Stimulated activated CD8-positive, alpha-beta memory T cell treated with anti-CD3 and anti-CD28 coated beads, Interleukin-15, amount 100 ng/mL, for 1 hour (primary cell): ENCODE measurements around the gene ARHGAP6.
"Not testable (repeated sequence)": the region's sequence is repeated elsewhere in the genome, so short reads cannot be mapped to it uniquely, and the experiment has no call there.

Experiments
- DNase-seq: peaks from one replicate; pipeline ENCODE4 v3.0.0-alpha.2; 2020; ENCODE audit warnings: low read depth

Gene ARHGAP6

DNA sequence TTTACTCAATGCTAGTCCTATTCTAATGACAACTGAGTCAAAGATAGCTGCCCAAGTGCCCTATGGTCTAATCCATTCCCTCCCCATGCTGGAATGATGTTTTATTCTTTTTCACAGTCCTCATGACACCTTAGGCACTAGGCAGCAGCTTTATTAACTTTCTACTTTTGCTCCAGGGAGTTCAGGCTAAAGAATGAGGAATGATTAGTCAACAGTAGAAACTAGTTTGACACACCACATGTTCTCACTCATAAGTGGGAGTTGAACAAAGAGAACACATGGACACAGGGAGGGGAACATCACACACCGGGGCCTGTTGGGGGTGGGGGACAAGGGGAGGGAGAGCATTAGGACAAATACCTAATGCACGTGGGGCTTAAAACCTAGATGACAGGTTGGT lies 309.8 kb downstream of the ARHGAP6 start:
- DNase-seq, result not testable (repeated sequence)

DNA sequence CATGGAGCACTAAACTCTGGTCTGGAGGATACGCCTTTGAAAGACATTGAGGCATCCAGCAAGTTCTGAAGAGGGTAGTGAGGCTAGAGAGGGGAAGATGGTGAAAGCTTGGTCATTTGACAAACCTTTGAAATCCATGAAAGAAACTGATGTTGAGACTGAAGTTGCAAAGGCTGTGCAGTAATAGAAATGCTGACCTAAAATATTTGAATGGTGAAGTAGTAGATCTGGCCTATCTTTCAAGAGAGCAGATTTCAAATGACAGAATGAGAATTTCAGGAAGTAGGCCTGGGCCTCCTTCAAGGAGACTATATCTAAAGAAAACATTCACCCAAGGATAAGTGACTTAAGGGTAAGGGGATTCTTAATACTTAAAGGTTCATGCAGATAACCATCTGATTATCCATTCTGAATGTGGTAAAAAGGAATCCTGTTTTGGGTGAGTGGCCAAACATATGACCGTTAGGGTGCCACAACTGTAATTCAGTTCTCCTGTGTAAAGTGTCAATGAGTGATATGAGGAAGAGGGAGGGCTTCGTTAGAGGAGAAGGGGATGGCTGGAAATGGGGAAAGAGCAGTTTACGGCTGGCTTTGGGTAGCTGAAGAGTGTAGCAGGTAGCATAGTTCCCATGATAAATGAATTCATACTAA lies 310.3 kb downstream of the ARHGAP6 start:
- no peak for DNase-seq

DNA sequence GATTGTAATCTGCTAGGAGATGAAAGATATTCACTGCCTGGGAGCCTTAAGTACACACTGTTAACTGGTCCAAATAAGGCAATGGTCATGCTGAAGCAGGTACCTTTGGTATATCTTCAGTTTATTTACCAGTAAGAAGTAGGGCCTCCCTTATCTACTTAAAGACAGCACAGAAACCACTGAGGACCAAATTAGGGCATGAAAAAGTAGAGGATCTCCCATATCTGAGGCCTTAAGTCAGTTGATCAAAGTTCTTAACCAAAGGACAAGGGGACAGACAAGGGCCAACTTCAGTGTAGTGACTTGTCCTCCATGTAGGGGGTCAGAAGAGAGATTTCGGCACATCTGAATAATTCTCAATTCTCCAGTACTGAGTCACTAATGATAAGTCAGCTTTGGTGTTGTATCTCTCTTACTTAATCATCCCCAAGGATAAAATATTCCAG lies 313.4 kb downstream of the ARHGAP6 start:
- no peak for DNase-seq

DNA sequence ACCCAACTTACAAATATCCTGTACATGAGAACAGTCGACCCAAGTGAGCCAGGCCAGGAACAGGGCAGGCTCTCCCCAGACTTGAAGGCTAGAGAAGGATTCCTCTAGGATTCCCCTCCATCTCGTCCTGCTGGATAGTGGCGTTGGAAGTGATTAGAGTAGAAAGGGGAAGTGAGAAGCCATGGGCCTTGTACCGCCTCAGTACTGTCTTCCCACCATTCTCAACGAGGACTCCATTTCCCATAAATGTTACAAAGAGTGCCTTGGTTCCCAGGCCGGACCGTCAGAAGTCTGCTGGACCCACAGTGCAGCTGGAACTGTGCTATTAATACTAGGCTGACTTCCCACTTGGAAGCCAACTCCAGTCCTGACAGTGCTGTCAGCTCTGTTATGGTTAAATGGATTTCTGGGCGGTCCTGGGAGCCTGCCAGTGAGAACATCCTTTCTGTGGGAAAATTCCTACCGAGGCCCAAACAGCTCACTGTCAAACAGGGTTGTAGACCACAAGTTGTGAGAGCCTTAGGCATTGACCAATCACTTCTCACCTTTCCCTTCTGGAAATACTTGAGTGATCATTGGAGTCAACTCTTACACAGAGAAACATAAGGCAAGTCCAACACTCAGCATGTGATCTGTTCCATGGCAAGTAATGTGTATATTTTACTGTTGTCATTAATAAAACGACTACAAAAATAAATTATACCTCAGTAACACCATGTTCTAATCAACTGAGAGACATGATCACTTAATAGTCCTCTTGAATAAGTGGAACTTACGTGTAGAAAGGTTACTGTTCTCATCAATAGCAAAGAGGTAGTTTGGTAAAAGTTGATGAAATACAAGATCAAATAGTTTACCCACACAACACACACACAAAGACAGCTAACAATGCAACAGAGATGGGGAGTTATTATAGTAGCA lies 314.1 kb downstream of the ARHGAP6 start:
- DNase-seq, result no peak

GRCh38 chrX:11349661-11350337 lies 315.9 kb downstream of the ARHGAP6 start:
- DNase-seq, result no peak

GRCh38 chrX:11349020-11349419 lies 316.7 kb downstream of the ARHGAP6 start:
- DNase-seq, result no peak

- DNase-seq, result no peak
These were observed 318.4 kb downstream of the ARHGAP6 start for GRCh38 chrX:11347300-11347699.

DNA sequence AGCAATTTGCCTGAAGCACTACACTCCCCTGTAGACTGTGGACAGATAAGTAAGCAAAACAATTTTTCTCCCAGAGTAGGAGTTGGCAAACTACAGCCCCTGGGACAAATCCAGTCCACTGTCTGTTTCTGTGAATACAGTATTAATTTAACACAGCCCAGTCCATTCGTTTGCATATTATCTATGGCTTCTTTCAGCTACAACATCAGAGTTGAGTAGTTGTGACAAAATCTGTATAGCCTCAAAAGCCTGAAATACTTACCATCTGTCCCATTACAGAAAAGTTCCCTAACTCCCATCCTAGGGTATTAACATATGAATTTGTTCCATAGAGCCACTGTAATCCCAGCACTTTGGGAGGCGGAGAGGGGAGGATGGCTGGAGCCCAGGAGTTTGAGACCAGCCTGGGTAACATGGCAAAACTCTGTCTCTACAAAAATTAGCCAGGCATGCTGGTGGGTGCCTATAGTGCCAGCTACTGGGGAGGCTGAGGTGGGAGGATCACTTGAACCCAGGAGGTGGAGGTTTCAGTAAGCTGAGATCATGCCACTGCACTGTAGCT lies 319.5 kb downstream of the ARHGAP6 start:
- DNase-seq, result no peak

GRCh38 chrX:11342673-11343072 lies 323.0 kb downstream of the ARHGAP6 start:
- no peak for DNase-seq

GRCh38 chrX:11341274-11342201 lies 324.2 kb downstream of the ARHGAP6 start:
- DNase-seq, result no peak

DNA sequence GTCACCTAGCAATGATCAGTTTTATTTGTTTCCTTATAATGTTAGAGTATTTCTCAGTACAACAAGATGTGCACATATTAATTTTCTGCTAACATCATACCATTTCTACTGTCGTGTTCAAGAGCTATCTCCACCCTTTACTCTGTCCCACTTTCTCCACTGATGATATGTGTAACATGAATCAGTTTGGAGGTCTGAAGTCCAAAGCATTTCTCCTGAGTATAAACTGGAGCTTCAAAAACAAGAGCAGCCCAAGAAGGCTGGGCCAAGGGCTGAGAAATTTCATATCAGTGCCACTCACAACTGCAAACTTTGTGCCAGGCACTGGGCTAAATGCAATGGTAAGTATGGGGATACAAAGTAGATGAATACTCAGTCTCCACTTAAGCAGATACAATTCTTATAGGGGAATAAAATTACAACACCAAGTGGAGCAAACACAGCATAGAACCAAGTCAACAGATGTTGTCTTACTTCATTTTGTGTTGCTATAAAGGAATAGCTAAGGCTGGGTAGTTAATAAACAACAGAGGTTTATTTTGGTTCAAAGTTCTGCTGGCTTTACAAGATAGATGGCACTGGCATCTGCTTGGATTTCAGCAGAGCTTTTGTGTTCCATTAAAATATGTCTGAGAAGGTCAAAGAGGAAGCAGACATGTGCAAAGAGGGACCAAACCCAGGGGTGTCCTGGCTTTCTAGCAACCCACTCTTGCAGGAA lies 328.3 kb downstream of the ARHGAP6 start:
- DNase-seq, result no peak

DNA sequence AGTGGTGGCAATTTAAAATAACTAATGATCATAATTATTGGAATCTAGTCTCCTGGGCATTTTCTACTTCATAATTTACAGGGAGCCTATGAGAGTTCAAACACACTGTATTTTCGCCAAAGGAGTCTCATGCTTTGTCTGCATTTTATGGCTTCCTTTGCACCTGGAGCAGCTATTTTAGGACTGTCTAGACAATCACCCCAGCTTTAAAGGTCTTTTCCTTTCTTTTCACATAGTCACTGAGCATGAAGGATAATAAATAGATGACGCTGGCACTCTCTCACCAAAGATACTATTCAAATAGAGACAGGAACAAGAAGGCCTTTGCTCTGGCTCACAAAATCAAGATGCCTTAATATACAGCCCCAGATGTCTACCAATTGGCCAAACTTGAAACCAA lies 329.5 kb downstream of the ARHGAP6 start:
- DNase-seq, result no peak

DNA sequence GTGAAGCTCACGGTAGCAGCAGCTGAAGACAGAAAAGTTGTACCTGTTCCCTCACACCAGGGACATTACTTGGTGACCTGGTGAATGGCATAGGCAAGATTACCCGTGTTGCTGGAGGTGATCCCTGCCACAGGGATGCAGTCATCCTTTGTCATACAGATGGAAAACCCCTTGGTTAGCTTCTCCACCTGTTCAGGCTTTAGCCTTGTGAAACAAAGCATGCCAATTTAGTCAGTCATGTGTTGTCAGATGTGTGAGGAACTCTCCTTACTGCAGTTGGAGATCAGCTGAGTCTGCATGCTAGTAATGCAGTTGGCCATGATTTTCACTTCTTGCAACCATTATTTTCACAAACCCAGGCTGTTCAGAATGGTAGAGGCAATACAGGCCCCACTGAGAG lies 331.6 kb downstream of the ARHGAP6 start:
- DNase-seq, result no peak

DNA sequence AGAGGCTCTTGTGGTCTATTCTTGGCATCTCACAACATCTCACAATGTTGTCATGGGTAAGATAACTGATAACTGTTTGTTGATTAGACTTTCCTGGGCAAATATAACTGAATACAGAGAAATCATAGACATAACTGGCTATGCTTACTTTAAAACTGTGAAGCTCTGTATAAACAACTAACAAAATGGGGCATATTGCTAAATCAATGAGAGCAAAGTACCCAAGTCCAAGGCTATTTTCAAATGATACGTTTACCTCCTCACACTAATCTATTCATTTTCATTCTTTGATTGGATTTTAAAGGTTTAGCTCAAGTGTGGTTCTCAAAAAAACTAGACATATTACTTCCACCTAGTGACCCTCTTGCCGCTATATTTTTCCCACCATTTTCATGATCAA lies 333.9 kb downstream of the ARHGAP6 start:
- DNase-seq, result no peak

DNA sequence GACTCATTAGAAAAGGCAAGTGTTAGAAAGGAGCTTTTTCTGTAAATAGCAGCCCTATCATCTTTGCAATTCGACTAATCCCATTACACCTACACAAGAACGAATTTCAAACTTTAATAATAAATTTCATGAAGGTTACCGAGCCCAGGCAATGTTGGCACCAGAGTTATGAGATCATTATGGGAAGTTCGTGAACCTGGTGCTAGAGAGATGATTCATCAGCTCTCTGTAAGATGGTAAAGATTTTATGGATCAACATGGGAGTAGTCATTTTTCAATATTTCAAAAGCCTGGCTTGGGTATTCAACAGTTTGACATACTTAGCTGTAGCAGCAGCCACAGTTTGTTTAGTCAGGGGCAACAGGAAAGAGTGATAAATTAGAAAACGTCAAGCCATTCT lies 336.7 kb downstream of the ARHGAP6 start:
- no peak for DNase-seq

DNA sequence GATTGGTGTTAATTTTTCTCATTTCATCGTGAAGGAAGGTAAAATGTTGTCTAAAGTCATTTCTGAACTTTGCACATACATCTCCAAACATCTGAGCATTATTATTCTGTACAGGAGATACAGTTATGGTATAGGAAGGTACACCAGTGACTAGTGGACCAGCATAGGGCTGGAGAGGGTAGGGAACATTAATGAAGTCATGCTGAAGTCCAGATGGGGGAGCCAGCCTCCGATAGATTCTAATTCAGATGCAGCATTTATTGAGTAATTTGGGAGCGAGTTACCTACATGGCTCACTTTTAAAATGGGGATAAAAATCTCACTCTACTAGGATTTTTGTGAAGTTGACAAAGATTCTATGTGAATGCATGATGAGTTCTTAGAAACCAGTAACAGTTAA lies 337.6 kb downstream of the ARHGAP6 start:
- no peak for DNase-seq

- DNase-seq, result no peak
These were observed 343.7 kb downstream of the ARHGAP6 start for GRCh38 chrX:11321986-11322385.

GRCh38 chrX:11319806-11320520 lies 345.8 kb downstream of the ARHGAP6 start:
- DNase-seq, result no peak

DNA sequence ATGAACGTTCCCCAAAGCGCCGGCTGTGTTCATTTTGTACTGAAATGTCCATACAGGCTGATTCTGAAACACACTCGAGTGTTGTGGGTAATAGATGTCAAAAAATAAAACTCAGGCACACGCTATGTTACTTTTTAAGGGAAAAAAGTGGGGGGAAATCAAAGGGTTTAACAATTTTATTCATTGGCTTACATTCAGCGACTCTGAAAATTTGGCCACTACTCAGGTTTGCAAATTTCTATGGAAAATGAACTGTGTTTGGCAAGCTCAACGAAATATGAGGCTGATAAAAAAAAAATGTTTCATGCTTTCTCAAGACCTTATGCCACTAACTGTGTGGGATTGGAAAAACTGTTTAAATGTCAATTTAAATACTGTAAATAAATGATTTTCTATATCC lies 354.0 kb downstream of the ARHGAP6 start:
- DNase-seq, result no peak

DNA sequence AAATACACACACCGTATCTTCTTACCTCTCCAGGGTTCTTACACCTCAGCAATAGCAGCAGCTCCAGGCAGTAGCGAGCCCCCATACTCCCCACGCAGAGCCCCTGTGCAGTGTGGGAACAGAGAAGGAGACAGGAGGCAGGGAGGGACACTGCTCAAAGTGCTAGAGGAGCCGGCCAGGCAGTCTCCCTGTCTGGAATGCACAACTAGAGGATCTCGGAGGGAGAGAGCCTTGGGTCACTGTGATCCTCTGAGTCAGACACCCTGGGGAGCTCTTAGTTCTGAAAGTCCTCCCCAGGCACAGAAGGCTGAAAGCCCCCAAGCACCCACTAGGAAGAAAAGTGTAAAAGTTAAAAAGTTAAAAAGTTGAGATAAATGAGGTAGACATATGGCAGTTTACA lies 356.5 kb downstream of the ARHGAP6 start:
- DNase-seq, result no peak
